Measurements from ENCODE around the gene ZNF324B.
"Not testable (repeated sequence)": the region's sequence is repeated elsewhere in the genome, so short reads cannot be mapped to it uniquely, and the experiment has no call there.

ZNF324B gene

DNA sequence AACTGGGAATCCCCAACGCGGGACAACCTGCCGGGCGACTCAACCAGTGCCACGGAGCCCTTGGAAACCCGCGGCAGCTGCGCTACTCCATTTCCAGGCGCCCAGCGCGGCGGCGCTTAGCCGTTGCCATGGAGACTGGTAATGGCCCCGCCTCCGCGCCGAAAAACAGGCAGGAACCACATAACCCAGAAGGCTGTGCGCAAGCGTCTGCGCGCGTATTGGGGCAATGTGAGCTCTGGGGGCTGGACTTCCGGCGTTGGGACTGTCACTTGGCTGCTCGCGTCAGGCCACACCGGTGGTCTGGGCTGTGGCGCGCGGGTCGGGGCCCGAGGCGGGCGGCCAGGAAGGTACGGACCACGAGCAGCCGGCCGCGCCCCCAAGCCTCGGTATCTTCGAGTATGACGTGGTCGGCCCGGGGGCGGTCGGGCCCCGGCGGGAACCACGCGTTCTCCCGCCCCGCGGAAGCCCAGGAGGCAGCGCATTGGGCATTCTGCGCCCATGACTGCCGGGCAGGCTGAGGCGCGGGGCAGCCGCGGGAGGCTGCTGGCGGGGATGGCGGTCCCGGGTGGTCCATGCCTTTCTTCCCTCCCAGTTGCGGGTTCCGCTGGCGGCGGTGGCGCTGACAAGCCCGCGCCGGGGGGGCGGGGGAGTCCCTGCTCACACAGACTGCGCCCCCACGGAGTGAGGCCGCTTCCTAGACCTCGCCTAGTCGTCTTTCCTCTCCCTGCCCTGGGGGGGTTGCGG, at the start of gene ZNF324B:
ZNF324B (plus strand) TSS at position 265 of the 744 bp plus-strand sequence. CDS start 2,080 bp downstream, outside the sequence.
- DNase-seq: peak; percentile 93

DNA sequence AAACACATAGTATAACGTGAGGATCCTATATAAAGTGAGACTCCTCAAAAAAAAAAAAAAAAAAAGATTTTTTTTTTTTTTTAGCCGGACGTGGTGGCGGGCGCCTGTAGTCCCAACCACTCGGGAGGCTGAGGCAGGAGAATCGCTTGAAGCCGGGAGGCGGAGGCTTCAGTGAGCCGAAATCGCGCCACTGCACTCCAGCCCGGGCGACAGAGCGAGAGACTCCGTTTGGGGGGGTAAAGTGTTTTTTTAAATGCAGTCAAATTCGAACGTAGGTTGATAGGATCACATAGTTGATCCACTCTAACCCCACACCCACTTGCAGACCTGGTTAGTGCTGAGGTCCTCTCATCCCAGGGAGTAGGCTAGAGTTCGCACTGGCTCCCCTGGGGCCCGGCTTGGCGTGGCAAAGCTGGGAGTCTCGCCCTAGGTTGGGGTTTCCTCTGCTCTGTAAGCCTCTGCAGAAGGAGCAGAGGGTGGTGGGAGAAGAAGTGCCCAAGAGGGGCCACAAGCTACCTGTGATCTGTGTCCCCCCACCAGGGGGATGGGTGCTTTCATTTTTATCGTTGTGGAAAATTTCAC, 49.5 kb upstream of the ZNF324B start:
- no peak for DNase-seq

DNA sequence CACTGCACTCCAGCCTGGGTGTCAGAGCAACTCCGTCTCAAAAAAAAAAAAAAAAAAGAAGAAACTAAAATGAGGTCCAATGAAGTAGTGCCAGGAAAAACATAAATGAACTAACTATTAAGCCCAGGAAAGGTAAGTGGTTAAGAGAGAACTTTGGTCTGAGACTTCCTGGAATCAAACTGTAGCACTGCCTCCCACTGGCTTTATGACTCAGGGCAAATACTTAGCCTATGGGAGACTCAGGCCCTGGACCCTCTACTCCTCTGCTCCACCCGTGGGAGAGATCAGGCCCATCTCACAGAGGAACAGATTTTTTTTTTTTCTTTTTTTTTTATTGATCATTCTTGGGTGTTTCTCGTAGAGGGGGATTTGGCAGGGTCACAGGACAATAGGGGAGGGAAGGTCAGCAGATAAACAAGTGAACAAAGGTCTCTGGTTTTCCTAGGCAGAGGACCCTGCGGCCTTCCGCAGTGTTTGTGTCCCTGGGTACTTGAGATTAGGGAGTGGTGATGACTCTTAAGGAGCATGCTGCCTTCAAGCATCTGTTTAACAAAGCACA, 47.4 kb upstream of the ZNF324B start:
- DNase-seq: not testable (repeated sequence)

DNA sequence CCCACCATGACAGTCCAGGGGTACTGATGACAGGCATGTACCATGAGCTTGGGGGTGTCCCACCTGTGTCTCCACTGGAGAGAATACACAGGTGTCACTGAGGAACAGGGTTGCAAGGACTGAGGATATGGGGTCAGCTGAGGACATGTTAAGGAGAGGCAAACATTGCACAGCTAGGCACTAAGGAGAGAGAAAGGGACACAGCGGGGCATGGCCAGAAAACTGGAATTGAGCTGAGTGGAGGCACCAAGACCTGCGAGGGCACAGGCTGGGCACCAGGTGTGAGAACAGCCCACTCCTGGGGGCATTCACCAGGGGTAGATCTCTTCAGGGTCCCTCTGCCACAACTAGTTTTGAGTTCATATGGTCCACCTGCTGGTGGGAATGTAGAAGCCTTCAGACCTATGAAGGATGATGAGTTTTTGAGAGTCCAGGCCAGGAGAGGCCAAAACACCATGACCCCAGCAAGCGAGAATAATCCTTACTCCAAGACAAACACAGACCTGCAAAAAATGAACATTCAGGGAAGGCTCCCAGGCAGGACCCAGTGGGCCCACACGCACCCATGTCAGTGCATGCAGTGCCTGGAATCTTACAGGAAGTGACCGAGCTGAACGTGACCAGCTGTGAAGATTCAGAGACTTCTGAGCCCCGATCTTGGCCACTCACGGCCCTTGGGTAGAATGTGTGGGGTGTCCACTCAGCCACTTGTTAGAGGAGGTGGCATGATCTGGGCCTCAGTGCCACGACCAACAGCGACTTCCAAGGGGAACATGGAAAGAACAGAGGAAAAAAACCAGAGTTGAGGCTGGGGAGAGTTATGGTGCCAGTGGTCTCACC, 44.4 kb upstream of the ZNF324B start:
- no peak for DNase-seq

DNA sequence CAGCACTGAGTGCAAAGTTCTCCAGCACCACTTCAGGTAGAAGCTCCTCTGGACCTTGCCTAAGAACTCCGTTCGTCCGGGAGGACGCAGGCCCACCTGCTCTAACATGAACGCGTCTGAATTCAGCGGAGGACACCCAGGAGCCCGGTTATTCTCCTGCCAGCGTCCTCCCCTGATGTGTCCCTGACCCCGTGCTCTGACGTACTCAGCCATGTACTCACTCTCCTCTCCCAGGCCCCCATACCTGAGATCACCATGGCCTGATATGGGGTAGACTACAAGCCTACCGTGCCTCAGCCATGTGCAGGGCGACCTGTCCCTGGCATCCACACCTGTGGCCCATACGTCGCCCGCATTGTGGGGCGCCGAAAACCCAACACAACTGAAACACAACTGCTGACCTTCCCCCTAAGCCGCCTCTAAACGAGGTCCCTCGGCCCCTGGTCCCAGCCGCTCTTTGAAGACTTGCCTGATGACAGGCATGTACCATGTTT, 43.7 kb upstream of the ZNF324B start:
- DNase-seq: no peak

DNA sequence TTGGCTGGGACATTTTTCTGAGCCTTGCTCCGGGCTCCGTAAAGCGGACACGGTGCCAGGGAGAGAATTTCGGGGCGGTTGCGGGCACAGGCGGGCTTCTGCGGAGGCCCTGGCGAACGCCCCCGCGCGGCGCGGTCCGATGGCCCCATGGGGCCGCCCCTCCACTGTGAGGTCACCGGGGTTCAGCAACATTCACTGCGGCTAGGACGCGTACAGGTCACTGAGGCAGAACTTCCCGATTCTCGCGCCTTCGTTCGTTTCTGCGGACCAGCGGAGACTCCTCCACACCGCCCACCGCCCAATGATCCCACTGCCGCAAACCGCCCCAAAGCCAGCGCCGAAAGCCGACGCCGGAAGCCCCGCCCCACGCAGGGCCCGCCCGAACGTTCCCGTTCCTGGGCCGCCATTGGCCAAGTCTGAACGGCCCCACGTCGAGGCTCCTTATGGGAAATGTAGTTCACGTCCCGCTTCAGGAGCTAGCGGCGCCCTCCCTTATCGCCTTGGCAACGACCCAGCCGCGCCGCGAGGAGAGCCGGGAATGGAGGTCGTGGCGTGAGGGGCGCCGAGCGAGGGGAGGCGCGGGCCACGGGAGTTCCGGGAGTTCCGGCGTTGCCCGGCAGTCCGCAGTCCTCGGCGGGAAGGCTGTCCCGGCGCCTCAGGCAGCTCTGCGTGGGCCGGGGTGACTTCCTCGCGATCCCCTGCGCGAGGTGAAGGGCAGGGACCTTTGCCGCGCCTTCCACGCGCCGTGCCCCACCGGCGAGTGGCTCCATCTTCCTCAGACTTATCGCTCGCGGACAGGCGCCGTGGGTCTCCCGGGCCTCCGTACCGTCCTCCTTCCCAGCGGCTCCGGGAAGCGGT, 43.0 kb upstream of the ZNF324B start, which contains the start of gene ZNF584:
ZNF584 (plus strand) TSS at position 498 of the 858 bp plus-strand sequence. CDS start 499 bp downstream, outside the sequence.
- peak; percentile 96 for DNase-seq

DNA sequence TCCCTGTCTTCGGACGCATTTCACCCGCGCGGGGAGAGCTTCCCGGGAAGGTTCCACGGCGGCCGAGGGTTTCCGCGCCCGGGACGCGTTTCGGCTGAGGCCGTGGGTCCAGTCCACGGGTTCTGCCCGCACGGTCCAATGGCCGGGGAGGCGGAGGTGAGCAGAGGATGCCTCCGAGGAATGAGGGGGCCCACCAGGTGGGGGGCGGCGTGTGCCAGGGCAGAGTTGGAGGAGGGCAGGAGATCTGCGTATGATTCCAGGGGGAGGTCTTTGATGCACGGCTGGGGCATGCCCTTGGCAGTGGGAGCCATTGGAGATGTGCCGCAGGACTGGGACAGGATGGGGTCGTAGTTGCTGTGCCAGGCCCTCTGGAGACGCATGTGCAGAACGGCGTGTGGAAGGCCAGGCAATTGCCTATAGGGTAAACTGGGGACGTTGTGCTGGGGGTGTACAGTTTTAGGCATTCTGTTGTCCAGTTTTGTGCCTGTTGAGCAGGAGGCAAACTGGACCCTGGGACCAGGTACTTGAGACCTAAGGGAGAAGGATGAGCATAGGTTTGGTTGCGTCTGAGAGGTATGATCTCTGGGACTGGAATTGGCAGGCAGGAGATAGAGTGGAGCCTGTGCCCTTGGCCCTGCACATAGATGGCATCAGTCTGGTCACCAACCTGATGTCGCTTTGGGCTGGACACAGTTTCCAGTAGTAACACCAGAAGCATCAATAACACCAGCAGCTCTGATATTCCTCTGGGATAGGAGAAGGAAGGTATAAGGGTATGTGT, 42.2 kb upstream of the ZNF324B start:
- no peak for DNase-seq

DNA sequence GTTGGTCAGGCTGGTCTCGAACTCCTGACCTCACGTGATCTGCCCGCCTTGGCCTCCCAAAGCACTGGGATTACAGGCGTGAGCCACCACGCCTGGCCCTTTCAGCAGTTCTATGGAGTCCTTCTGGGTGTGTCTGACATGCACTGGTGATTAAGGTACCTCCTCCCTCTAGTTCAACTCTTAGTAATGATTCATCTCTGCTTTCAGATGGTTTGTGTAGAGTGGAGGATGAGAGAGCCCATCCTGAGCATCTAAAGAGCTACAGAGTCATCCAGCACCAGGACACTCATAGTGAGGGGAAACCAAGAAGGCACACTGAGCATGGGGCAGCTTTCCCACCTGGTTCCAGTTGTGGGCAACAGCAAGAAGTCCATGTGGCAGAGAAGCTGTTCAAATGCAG, 34.8 kb upstream of the ZNF324B start:
- no peak for DNase-seq

DNA sequence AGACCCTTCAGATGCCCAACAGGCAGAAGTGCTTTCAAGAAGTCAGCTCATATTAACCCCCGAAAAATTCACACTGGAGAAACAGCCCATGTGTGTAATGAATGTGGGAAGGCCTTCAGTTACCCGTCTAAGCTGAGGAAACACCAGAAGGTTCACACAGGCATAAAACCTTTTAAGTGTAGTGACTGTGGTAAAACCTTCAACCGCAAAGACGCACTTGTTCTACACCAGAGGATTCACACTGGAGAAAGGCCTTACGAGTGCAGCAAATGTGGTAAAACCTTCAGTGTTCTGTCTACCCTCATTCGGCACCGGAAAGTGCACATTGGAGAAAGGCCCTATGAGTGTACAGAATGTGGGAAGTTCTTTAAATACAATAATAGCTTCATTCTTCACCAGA, 34.4 kb upstream of the ZNF324B start:
- DNase-seq: no peak

DNA sequence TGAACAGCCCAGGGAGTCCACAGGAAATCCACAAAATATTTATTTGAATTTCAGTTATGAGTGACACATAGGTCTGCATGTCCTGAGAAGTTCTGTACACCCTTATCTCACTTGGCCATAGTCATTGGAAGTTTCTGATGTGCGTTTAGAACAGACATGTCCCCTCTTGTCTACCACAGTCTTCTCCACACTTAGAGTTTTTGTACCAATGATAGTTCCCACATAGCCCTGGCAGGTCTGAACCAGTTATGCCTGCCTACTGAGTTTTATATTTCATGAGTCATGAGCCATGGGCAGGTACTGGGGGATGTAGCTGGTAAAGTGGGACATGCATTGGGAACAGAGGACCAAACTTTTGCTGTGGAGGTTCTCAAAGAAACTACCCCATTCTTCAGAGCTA, 22.8 kb upstream of the ZNF324B start:
- no peak for DNase-seq

DNA sequence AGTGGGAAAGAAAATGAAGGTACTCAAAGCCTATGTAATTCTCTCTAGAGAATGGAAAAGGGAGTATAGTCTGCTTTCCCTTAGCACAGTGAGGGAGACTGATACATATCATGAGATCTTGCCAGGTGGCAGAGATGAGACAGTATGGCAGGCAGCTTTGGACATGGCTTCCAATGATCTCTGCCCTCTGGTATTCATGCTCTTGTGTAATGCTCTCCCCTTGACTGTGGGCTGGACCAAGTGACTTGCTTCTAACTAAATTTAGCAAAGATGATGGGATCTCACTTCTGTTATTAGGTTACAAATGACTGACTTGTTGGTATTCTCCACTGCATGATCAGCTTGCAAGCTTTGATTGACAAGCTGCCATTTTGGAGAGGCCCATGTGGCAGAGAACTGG, 21.7 kb upstream of the ZNF324B start:
- no peak for DNase-seq

DNA sequence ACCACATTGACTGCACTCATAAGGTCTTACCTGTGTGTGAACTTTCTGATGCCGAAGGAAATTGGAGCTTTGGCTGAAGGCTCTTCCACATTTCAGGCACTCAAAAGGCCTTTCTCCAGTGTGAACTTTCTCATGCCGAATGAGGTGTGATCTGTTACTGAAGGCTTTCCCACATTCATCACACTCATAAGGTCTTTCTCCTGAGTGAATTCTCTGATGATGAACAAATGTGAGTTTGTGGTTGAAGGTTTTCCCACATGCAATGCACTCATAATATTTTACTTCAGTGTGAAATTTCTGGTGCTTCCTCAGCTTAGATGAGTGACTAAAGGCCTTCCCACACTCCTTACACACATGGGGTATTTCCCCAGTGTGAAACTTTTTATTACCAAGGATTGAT, 17.2 kb upstream of the ZNF324B start:
- peak; percentile 16 for DNase-seq

DNA sequence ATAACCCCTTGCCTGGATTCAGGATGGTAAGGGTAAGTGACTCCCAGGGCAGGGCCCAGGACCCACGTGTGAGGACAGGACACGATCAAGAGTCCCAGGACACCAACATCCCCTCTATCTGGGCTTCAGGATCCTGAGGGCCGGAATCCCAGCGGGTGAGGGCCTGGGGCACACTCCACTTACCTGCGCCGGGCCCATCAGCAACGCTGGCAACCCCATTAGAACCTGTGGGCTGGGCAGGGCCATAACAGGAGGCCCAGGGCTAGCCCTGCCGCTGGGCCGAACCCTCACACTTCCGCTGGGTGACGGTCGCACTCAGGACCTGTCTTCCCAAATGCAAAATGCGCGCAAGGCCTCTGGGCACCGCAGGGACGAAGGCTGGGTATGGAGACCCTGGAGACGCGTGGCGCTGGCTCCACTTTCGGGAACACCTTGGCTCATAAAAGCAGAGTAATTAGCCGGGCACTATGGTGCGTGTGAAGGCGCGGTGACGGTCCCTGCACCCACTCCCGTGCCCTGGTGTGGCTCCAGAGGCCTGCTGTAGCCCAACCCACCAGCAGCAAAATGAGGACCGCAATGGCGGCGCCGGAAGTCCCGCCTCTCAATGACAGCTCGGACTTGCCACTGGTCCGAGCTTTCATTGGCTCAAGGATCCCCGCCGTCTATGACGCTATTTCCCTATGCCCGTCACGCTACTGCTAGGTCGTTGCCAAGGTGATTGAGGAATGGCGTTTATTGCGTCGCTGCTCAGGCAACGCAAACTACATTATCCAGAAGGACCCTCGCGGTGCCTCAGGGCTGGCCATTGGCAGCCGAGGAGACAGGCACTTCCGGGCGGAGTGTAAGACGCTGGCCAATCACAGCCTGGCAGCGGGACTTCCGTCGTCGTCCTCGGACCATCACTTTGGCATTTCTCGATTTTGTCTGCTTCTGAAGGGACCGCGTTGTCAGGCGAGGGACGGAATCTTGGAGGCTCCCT, 11.6 kb upstream of the ZNF324B start, which contains the start of gene ZNF132:
ZNF132 (minus strand) TSS at position 578 of the 979 bp plus-strand sequence; CDS start at position 246, 332 bp downstream.
- peak; percentile 100 for DNase-seq

DNA sequence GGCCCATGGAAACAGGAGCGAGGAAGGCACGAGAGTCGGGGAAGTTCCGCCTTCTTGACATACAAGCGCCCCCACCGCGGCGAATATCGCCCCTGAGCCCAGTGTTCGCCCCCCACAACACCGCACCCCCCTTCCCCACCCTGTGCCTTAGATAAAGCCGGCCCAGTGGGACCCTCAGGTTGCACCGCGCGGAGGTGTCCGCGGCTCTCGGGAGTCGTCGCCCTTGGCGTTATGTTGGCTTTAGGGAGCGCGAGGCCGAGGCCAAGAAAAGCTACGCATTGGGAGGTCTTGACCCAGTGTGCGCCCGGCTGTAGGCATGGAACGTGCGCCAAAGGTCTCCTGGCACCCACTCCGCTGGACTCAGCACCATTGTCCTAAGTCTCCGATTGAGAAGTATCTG, 10.9 kb upstream of the ZNF324B start:
- DNase-seq: no peak

DNA sequence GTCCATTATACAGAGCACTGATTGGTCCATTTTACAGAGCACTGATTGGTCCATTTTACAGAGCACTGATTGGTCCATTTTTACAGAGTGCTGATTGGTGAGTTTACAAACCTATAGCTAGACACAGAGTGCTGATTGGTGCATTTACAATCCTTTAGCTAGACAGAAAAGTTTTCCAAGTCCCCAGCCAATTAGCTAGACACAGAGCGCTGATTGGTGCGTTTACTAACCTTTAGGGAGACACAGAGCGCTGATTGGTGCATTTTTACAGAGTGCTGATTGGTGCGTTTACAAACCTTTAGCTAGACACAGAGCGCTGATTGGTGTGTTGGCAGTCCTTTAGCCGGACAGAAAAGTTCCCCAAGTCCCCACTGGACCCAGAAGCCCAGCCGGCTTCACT, 8.4 kb upstream of the ZNF324B start:
- DNase-seq: not testable (repeated sequence)

DNA sequence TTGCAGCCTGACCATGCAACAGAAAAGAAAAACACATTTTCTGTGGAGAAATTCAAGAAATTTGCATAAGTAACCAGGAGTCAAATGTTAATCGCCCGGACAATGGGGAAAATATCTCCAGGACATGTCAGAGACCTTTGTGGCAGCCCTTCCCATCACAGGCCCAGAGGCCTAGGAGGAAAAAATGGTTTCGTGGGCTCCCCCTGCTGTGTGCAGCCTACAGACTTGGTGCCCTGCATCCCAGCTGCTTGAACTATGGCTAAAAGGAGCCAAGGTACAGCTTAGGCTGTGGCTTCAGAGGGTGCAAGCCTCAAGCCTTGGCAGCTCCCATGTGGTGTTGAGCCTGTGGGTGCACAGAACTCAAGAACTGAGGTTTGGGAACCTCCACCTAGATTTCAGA, 2.6 kb upstream of the ZNF324B start:
- DNase-seq: not testable (repeated sequence)

DNA sequence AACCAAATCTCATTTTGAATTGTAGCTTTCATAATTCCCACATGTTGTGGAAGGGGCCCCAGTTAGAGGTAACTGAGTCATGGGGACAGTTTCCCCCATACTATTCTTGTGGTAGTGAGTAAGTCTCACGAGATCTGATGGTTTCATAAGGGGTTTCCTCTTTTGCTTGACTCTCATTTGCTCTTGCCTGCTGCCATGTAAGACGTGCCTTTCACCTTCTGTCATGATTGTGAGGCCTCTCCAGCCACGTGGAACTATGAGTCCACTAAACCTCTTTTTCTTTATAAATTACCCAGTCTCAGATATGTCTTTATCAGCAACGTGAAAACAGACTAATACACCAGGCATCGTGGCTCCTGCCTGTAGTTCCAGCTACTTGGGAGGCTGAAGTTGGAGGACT, 1.4 kb upstream of the ZNF324B start:
- not testable (repeated sequence) for DNase-seq

DNA sequence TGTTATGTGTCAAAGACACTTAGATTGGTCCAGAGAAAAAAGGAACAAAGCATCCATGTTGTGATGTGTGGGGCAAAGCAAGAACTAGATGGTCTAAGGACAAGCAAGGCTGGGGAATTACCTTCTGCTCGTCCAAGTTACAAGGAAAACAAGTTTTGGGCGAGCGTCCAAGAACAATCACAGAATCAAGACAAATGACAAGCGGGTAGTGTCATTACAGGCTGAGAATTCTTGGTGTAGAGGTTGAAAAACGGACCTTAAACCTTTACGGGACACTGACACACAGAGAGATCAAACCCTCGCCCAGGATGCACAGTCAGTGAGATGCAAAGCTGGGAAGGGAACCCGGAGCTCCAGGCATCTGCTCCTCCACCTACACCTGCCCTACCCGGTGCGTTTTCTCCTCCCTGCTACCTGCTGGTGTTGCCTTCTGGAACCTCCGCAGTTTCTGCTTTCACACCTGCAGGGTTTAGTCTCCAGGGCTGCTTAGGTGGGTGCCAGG, 515 bp upstream of the ZNF324B start:
- no peak for DNase-seq

DNA sequence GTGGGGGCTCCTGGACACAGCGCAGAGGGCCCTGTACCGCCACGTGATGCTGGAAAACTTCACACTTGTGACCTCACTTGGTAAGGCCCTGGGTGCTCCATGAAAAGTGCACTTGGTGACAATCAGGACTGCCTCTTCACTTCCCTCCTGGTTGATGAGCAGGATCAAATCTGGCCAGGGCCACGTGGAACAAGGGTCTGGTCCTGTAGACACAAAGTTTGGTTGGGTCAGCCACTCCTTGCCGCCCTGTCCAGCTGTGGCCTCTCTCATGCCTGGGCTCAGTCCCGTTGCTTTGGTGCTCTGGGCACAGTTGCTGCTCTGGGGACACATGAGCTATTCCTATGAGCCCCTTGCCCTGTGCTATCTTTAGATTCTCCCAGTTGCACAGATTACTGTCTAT, 2.3 kb downstream of the ZNF324B start:
- no peak for DNase-seq

DNA sequence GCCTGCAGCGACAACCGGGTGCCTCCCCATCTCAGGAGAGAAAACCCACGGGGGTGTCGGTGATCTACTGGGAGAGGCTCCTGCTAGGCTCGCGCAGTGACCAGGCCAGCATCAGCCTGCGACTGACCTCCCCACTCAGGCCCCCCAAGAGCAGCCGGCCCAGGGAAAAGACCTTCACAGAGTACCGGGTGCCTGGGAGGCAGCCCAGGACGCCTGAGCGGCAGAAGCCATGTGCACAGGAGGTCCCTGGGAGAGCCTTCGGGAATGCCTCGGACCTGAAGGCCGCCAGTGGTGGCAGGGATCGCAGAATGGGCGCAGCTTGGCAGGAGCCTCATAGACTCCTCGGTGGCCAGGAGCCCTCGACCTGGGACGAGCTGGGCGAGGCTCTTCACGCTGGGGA, 3.9 kb downstream of the ZNF324B start:
- DNase-seq: no peak
